GM04504 (cell line): ENCODE measurements around the gene LPAR3.
"Not testable (repeated sequence)": the region's sequence is repeated elsewhere in the genome, so short reads cannot be mapped to it uniquely, and the experiment has no call there.

ENCODE experiments used
- DNase-seq: peaks from one replicate; pipeline ENCODE4 v3.0.0-alpha.2; 2012; ENCODE audit warnings: low read depth

LPAR3 gene

DNA sequence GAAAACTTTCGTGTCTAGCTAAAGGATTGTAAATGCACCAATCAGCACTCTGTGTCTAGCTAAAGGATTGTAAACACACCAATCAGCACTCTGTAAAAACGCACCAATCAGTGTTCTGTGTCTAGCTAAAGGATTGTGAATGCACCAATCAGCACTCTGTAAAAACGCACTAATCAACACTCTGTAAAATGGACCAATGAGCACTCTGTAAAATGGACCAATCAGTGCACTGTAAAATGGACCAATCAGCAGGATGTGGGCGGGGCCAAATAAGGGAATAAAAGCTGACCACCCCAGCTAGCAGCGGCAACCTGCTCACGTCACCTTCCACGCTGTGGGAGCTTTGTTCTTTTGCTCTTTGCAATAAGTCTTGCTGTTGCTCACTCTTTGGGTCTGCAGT lies 9.7 kb upstream of the LPAR3 start:
- not testable (repeated sequence) for DNase-seq

DNA sequence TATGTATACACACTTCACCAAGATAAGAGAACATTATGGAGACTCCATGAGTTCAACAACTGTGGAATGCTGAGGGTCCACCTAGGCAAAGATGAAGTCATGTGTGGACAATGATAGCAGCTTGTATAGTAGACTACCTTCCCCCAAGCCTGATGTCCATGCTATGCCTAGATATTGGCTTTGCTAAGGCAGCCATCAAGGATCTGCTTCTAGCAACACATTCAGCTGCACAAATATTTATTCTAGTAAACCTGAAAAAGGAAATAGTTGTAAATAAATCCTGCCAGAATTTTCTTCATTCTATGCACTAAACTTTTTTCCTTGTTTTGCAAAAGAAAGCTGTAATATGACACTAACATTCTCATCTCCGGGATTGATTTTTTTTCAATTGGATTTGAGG lies 7.0 kb upstream of the LPAR3 start:
- DNase-seq: no peak

DNA sequence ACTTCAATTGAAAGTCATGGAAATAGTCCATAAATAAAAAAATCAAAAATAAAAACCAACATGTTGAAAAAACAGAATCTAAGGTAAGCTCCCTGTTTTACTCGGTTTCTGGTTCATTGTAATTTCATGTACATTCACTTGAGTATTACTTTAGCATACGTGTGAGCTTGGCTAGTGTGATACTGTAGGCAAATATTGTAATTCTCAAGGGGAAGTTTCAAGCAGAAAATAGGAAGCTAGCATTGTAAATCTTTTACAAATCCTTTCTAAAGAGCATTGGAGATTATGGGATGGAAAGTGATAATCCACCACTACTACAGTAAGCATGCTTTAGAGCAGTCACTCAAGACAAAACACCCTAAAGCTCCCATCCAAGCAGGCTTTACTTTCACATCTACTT lies 3.3 kb upstream of the LPAR3 start:
- no peak for DNase-seq

DNA sequence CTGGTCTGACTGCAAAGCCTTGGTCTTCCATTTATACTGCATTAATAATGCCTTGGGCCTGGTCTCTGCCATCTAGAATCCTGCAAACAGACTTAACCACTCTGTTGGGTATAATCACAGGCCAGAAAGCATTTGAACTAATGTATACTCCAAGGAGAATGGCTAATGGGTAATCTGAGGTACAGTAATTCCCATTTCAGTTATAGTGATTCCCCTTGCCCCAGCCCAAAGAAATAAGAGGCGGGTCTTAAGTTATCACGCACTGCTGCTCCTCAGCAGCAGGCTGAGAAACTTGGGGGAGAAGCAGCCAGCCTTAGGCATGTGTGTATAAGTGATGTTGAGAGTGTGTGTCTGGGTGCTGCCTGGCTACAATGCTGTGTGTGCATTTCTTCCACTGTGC lies 2.4 kb downstream of the LPAR3 start:
- no peak for DNase-seq

DNA sequence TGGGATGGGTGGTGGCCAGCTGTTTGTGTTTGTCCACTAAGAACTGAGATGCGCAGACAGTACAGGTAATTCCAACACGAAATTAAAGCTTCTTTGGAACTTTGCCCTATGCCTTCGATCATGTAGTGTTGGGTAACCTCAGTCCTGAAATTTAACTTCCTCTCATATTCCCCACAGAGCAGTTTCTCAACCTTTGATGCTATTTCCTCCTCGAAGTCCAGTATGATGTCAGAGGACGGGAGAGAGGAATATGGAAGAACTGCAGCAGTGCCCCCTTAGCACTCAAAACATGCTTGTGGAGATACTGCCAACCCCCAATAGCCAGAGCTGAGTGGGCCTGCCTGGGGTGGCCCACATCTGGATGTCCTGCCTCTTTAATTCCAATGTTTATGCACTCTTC lies 3.6 kb downstream of the LPAR3 start:
- no peak for DNase-seq

DNA sequence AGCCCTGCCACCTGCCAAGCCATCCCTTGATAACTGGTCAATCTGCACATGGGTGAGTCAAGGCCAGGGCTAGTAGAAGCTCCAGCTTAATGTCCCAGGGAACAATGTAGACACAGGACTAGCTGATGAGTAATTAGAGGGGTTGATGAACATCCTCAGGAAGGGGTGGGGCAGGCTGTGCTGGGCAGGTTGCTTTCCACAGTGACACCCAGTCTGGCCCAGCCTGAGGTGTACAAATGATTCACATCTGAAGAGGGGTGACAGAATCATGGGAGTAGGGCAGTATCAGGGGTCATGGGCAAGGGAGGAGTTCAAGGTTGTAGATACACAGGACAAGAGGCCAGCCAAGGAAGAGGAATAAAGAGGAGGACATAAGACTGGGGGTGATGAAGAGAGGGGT lies 4.3 kb downstream of the LPAR3 start:
- DNase-seq: no peak

DNA sequence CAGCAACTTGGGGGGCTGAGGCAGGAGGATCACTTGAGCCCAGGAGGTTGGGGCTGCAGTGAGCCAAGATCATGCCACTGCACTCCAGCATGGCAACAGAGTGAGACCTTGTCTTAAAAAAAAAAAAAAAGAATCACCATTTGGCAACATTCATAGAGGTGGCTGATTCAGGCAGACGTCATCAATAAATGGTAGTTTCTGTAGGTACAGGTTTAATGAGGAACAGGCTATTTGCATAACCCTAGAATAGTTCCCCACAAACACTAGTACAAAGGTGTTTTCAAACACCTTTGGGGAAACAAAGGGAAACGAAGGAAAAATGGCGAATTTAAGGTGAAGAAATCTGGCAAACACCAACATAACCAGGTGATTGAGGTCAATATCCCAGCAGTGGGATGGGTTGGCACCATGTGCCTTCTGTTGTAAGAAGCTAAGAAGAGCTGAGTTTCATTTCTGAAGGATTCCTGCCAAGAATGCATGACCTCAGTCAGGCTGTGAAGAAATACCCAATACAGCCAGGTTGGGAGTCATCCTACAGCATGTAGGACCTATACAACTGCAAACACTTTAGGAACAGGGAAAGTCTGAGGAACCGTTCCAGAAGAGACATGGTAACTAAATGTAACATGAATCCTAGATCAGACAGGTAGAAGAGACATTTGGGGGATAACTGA lies 5.6 kb downstream of the LPAR3 start:
- peak; percentile 46 for DNase-seq

DNA sequence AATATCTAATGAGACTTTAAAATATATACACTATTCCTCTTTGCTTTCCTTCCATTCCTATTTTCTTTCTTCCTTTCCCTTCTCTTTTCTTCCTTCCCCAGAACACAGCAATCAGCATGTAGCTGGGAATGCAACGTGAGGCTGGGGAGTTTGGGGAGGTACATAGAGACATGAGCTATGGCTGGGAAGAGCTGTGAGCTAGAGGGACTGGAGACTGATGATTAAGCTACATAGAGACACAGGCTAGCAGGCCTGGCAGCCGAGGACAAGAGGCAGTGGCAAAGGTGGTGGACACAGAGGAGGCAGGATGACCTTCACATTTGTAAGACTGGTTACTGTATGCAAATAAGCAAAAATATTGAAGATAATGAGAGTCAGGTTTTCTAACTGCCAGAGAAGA lies 7.5 kb downstream of the LPAR3 start:
- DNase-seq: no peak

DNA sequence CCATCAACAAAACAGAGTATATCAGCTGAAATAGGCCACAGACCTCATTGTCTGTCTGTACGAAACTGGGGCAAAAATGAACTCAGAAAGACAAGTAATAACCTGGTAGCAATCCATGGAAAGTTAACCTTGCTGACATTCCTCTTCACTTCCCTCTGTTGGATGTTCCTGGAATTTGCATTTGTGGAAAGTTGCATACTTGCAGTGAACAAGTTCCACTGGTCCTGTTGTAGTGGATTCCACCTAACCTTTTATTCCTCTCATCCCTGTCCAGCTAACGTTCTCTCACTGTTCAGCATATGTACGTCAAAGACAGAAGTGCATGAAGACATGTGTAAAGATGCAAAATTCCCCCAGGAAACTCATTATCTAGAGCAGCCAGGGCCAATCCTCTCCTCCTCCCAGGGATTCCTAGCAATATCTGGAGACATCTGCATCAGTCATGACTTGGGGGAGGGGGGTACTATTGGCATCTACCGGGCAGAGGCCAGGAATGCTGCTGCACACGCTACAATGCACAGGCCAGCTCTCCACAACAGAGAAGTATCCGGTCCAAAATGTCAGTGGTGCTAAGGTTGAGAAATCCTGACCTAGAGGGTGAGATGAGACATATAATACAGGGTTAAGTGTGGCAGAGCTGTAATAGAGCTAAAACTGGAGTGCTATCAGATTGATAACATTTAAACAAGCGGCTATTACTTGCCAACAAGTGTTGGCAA lies 8.2 kb downstream of the LPAR3 start:
- DNase-seq: no peak

DNA sequence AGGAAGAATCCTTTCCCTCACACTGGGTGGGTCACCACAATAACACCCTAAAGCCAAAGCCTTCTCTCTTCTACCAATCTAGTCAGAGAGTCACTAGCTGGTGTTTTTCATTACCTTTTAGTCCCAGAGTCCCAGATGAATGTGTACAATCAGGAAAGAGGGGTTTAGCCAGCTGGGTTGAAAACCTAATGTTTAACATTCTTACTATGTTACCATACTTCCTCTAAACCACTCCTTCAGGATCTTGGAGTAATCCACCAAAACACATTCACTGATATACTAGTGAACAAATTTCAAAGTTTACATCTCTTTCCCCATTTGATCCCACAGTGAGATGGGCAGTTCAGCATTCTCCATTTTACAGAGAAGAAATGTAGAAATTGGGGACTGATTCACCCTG lies 9.7 kb downstream of the LPAR3 start:
- no peak for DNase-seq

DNA sequence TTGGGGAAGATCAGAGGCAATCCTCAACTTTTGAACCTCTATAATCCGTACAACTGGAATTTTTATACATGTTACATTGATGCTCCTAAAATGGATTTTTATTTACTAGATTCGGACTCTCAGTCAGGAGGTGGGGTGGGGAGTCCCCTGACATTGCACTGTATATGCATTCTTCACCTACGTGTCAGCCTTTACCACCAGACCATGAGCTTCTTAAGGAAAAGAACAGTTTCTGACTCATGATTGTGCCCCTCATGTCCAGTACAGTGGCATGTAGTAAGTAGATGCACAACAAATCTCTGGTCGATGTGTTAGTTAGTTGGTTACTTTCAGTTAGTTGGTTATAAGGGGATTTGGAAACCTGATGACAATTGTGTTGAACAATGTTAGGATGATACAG lies 15.4 kb downstream of the LPAR3 start:
- no peak for DNase-seq

DNA sequence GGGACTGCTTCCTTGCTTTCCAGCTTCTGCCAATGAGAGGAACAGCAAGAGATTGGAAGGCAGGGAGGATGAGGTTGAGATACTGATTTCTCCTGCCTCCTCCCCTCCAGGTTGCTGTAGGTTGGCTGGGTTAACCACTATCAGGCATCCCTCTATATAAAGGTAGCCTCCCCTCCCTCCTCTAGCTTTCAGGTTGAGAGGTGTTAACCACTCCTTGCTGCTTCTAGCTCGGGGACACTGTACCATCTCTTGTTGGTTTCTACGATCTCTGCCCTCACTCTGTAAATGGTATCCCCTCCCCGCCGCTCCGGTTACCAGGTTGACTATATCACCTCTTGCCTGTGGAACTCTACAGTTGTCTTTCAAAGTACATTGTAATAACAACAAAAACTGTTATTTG lies 16.7 kb downstream of the LPAR3 start:
- DNase-seq: no peak

DNA sequence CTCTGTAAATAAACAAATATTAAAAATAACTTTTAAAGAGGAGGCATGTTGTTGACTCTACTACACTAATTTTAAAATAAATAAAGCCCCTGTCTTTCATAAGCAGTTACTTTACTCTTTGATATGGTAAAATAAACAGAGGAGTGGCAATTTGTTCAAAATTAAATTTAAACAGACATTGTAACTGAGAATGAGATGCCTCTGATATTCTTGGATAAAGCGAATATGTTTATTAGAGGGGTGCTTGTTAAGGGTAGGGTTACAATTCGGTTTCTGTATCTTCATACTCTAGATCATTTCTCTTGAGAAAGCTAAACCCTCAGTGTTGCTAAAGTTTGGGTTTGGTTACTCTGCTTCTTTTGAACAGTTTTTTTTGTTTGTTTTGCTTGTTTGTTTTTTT lies 19.6 kb downstream of the LPAR3 start:
- no peak for DNase-seq

DNA sequence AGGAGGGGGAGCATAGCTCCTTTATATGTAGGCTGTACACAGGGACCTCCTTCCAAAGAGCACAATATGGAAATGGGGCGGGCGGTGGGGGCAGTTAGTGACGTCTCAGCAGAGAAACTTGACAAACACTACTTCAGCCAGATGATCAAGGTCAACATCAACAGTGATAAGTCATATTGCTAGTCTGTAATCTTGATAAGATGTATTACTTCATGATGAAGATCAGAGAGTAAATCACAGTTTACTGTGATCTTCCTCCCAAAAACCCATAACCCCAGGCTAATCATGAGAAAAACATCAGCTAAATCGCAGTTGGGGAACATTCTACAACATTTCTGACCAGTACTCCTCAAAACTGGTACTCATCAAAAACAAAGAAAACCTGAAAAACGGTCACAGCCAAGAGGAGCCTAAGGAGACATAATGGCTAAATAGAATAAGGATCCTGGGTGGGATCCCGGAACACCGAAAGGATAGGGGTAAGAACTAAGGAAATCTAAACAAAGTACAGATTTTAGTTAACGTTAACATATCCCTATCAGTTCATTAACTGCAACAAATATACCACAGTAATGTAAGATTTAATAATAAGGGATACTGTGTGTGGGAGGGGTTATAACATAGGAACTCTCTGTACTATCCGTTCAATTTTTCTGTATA lies 20.2 kb downstream of the LPAR3 start:
- no peak for DNase-seq

DNA sequence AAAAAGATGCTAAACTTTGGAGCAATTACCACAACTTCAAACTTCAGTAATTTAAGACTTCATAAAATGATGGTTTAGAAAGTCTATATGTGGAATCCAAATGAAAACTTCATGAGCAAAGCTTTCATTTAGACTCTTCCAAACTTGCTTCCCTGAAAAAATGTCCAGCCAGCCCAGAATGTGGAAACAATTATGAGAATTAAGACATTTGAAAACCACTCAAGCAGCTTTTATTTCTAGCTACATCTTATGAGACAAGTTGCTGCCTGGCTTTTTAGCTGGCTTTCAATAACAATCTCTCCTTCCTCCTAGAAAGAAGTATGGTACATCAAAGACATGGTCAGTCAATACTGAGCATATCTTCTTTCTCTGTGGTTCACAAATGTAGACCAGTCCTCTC lies 21.8 kb downstream of the LPAR3 start:
- DNase-seq: peak; percentile 53

DNA sequence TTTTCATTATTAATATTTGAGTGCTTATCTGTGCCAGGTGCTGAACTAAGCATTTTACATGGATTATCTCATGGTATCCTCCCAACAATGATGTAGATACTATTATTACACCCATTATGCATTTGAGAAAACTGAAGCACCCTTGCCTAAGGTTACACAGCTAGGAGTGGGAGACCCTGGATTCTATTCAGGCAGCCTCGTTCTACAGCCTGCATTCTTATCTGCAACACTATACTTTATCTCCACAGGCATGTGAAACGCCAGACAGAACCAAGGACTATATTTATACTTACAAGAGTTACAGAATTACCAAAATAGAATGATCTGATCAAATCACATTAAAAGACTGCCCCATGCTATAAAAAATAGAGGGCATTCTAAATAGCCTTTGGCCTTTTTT lies 22.4 kb downstream of the LPAR3 start:
- no peak for DNase-seq

DNA sequence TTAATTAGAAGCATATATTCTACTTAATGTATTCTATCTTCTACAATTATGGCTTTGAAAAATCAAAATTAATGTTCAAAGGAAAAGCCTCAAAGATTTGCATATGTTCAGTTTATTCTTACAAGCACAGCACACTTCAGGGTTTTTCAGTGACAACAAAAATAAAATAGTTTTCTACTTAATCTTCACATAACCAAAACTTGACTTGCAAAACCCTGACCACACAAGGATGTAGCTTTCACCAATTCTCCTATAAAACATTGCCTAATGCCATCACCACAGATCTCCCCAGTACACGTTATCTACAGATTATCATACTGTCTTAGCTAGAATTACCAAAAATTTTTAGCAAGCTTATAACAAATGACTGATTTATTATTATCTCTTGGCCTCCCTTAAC lies 23.3 kb downstream of the LPAR3 start:
- DNase-seq: no peak

DNA sequence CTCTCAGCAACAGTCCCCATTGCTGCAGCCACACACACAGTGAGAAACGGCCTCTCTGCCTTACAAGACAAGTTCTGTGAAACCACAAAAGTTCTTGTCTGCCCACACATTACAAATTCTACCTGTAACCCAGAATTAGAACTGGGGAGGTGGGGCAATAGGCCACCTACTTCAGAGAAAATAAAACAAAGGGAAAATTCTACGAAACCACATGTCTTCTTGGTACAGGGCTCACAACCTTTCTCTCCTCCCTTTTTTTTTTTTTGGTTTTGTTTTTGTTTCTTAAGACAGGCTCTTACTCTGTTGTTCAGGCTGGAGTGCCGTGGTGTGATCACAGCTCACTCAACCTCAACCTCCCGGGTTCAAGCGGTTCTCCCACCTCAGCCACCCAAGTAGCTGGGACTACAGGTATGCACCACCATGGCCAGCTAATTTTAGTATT lies 30.2 kb downstream of the LPAR3 start:
- DNase-seq: no peak

DNA sequence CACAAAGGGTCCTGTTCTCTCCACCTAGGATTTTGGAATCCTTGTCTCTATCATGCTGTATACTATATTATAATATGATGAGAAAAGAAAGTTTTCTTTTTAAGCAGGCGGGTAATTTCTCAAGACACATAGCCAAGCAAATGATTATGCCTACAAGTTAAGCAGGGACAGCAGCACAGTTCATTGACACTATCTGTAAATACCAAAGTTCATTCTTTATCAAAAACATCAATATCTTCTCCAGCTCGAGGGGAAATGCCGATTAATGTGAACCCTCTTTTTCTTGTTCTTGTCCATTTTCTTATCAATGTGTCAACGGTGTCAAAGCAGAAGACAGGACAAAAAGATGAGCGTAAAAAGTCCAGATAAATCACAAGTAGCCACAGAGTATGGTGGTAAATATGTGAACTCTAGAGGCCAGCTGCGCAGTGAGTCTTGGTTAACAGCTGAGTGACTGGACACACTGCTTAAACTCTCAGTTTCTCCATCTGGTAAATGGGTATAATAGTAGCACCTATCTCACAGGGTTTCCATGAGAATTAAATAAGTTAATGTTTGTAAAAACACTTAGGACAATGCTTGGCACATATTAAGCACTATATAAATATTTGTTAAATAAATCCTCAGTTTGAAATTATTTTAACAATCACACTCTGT lies 30.9 kb downstream of the LPAR3 start:
- no peak for DNase-seq

DNA sequence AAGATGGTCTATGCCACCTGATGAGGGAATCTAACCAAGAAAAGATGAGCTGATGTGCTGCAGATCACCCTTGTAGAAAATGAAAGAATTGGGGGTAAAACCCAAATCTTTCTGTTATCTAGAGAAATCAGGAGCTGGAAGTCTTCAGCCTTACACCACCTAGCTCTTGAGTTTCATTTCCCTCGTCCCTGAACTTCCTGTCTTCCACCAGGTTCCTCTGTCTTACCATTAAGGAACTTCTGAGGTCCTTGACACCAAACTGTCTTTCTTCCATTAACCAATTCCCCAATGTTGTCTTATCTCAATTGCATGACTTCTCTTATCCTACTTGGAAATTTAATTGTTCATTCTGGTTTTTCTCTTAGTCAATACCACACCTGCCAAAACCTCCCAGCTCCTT lies 31.5 kb downstream of the LPAR3 start:
- DNase-seq: no peak

DNA sequence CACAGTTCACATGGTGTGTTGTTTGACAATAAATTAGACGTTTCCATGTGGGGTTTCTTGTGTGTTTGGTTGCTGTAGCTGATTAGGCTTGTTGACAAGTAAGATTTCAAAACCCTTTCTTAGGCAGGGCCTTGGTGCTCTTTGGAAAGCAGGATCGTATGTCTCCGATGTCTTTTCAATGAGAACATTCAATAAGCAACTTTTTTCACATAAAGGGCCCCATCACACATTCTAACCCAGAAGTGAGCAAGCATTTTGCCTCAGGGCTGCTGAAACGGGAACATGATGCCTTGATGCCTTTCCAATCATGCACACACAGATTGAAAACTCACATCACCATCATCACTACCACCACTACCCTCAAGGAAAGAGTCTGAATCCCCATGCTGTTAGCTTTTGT lies 33.1 kb downstream of the LPAR3 start:
- DNase-seq: no peak

DNA sequence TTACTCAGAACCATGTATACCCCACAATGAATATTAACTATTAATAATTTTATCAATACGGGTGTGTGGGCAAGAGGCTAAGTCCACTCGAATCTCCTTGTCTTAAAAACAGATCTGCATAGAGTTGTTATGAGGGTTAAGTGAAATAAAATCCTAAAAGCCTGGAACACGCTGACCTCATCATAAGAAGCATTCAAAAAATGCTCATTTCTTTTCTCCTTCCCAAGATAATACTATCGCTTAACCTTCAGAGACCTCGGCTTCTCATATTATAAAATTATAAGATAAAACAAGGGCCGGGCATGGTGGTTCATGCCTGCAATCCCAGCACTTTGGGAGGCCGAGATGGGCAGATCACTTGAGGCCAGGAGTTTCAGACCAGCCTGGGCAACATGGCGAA lies 35.1 kb downstream of the LPAR3 start:
- DNase-seq: no peak

DNA sequence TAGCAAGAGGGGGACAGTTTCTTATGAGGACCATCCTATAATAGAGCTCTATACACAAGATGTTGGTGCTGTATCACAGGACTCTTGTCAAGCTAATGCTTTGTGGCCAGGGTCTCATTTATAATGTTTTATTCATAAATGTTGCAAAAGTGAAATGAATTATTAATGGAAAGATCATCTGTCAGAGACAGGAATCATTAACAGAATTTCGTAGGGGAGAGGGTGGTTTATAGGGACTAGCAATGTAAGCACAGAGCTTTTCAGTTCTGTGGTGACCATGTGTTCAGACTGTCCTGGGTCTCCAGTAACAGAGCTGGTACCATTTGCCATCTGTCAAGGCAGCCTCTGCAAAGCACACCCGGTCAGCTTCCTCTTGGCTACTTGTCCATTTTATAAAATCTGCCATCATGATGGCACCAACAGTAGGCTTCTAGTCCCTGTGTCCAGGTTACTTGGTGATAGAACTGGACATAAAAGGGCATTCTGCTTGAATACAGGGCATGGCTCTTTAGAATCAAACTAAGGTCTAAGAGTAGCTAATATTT lies 36.2 kb downstream of the LPAR3 start:
- DNase-seq: no peak
